ENCODE results near the gene ELP5. TPM values are rescaled to one million over a fixed set of nuclear protein-coding genes. Genes with fewer than 3 reads are reported as not detected.

Gene ELP5
- total RNA-seq, 4 donors from 2014 or later, result 24.9 to 33.3 (median 27.8) TPM

- H3K4me1 ChIP-seq, result peaks cover 66 to 84% (median 79%) of the 10 kb centered on the region in 4 donors
- H3K27me3 ChIP-seq, result no peaks in the 10 kb centered on the region
- H3K9me3 ChIP-seq, result no peaks in the 10 kb centered on the region
- intact Hi-C loops (cut with DNase I), result no loop called here
- H3K4me3 ChIP-seq, result no peak overlapping the region
- H3K36me3 ChIP-seq, result peaks cover 15 to 33% (median 27%) of the 10 kb centered on the region in 4 donors
- WGBS, result 84% methylated on average over 6 of the region's 6 CpGs
- no peak for TF ChIP-seq POLR2AphosphoS5 (IDR thresholded peaks at IDR 0.05)
- no peak for TF ChIP-seq POLR2A (IDR thresholded peaks at IDR 0.05; ENCODE audit: low read depth)
- no peak for TF ChIP-seq EP300 (IDR thresholded peaks at IDR 0.05)
- no peak for TF ChIP-seq CTCF (IDR thresholded peaks at IDR 0.05)
- DNase-seq (ENCODE audit: extremely low spot score), result no peak
- H3K27ac ChIP-seq (replicated peaks in 1 of 4), result peak overlapping the region; percentile 92 to 99 (median 97)
Observed at GRCh38 chr17:7218758-7219157, 33.3 kb upstream of the ELP5 start.

- Histone ChIP-seq H3K27me3 (no peaks in the 10 kb centered on the region), H3K9me3 (no peaks in the 10 kb centered on the region), H3K36me3 (peaks cover 20 to 39% (median 33%) of the 10 kb centered on the region in 4 donors), H3K4me1 (peaks cover 66 to 78% (median 76%) of the 10 kb centered on the region in 4 donors), H3K4me3 (peak overlapping the region; percentile 74 to 98 (median 94)), H3K27ac (replicated peaks in 1 of 4) (peak overlapping the region; percentile 92 to 99 (median 97))
- WGBS, result 21% methylated on average over 9 of the region's 12 CpGs
- no peak for DNase-seq (ENCODE audit: extremely low spot score)
- TF ChIP-seq CTCF (IDR thresholded peaks at IDR 0.05) (no peak), POLR2AphosphoS5 (IDR thresholded peaks at IDR 0.05) (no peak), POLR2A (IDR thresholded peaks at IDR 0.05; ENCODE audit: low read depth) (no peak), EP300 (IDR thresholded peaks at IDR 0.05) (no peak)
- intact Hi-C loops (cut with DNase I), result no loop called here
Observed at GRCh38 chr17:7219229-7219811, 32.7 kb upstream of the ELP5 start.

GRCh38 chr17:7219812-7220592 lies 32.0 kb upstream of the ELP5 start, which contains the start of the genes ACADVL and DLG4:
ACADVL (plus strand) TSS chr17:7219938; CDS start chr17:7219985, 47 bp downstream.
DLG4 (minus strand) TSS chr17:7219836.
- peak; percentile 98 for DNase-seq (ENCODE audit: extremely low spot score)
- WGBS, result under 1% methylated on average over 22 of the region's 63 CpGs
- H3K27ac ChIP-seq (replicated peaks in 1 of 4), result peak within 1 kb of the TSS; percentile 92 to 99 (median 97)
- H3K36me3 ChIP-seq, result peaks cover 27 to 46% (median 40%) of the 10 kb centered on the region in 4 donors
- intact Hi-C loops (cut with DNase I), result no loop called here
- H3K4me3 ChIP-seq, result peak within 1 kb of the TSS; percentile 74 to 98 (median 94)
- no peaks in the 10 kb centered on the region for H3K9me3 ChIP-seq
- no peaks in the 10 kb centered on the region for H3K27me3 ChIP-seq
- TF ChIP-seq POLR2AphosphoS5 (IDR thresholded peaks at IDR 0.05) (peak; percentile 97 to 98), CTCF (IDR thresholded peaks at IDR 0.05) (no peak), POLR2A (IDR thresholded peaks at IDR 0.05; ENCODE audit: low read depth) (peak; percentile 74), EP300 (IDR thresholded peaks at IDR 0.05) (no peak)
- peaks cover 66 to 75% (median 74%) of the 10 kb centered on the region in 4 donors for H3K4me1 ChIP-seq

GRCh38 chr17:7220593-7221277 lies 31.3 kb upstream of the ELP5 start:
- H3K36me3 ChIP-seq, result peaks cover 32 to 53% (median 47%) of the 10 kb centered on the region in 4 donors
- DNase-seq (ENCODE audit: extremely low spot score), result no peak
- intact Hi-C loops (cut with DNase I), result no loop called here
- peaks cover 60 to 74% (median 67%) of the 10 kb centered on the region in 4 donors for H3K4me1 ChIP-seq
- no peak for TF ChIP-seq POLR2A (IDR thresholded peaks at IDR 0.05; ENCODE audit: low read depth)
- peak; percentile 35 to 50 (median 50) for TF ChIP-seq CTCF (IDR thresholded peaks at IDR 0.05)
- TF ChIP-seq EP300 (IDR thresholded peaks at IDR 0.05), result no peak
- no peaks in the 10 kb centered on the region for H3K27me3 ChIP-seq
- H3K9me3 ChIP-seq, result no peaks in the 10 kb centered on the region
- WGBS, result 50% methylated on average over 2 of the region's 11 CpGs
- peak overlapping the region; percentile 74 to 98 (median 94) for H3K4me3 ChIP-seq
- peak overlapping the region; percentile 92 to 99 (median 97) for H3K27ac ChIP-seq (replicated peaks in 1 of 4)

Data from esophagus muscularis mucosa (tissue), 4 donors.